ENCODE results near the gene XIRP1. TPM values are rescaled to one million over a fixed set of nuclear protein-coding genes. Genes with fewer than 3 reads are reported as not detected.

XIRP1 gene
- total RNA-seq, 1 experiment from 2014 or later = not detected

DNA sequence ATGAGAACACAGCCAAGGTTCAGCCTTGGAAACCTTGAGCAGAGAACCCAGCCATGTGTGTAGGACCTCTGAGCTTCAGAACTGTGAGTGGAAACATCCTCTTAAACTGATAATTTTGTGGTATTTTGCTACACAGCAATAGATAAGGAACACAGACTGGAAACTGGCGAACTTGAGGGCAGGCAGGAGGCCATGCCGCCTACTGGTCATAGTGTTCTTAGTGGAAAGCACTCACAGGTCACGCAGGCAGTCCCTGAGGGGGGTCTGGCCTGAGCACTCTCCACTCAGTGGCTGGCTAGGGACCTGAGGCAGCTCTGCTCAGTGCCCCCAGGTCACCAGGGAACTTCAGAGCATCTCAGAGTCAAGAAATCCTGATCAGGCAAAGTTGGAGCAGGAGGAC is 9.7 kb upstream of the XIRP1 start:
- Histone ChIP-seq H3K9me3 (ENCODE audit: control insufficient read depth, insufficient read depth, low read depth, low read length) (no peaks in the 10 kb centered on the region), H3K27ac (ENCODE audit: low read length) (no peak overlapping the region), H3K4me3 (ENCODE audit: low read depth in 2 of 2, low read length in 2 of 2) (no peak overlapping the region), H3K36me3 (ENCODE audit: control insufficient read depth, insufficient read depth, low read length) (no peaks in the 10 kb centered on the region), H3K4me1 (ENCODE audit: control insufficient read depth, insufficient read depth, low read length) (no peaks in the 10 kb centered on the region), H3K27me3 (ENCODE audit: control insufficient read depth, insufficient read depth, low read length) (no peaks in the 10 kb centered on the region; the same call in 1 of the 2 replicates)
- DNase-seq (ENCODE audit: low read depth, low spot score) (no peak), ATAC-seq (no peak)
- in situ Hi-C loops (cut with HindIII; ENCODE audit: low pct_unique_long_range_greater_than_20kb, low sequenced_read_pairs) (no loop called here), intact Hi-C loops (cut with micrococcal nuclease; ENCODE audit: unreplicated experiment) (no loop called here)
- BruUV-seq (replicated peaks) = no TSS peak
- CTCF ChIA-PET = no interaction called here
- POLR2A ChIA-PET = no interaction called here
- TF ChIP-seq TCF7L2 (IDR thresholded peaks at IDR 0.05; ENCODE audit: low read depth, low read length) = no peak
- TF ChIP-seq, protein P1, sequence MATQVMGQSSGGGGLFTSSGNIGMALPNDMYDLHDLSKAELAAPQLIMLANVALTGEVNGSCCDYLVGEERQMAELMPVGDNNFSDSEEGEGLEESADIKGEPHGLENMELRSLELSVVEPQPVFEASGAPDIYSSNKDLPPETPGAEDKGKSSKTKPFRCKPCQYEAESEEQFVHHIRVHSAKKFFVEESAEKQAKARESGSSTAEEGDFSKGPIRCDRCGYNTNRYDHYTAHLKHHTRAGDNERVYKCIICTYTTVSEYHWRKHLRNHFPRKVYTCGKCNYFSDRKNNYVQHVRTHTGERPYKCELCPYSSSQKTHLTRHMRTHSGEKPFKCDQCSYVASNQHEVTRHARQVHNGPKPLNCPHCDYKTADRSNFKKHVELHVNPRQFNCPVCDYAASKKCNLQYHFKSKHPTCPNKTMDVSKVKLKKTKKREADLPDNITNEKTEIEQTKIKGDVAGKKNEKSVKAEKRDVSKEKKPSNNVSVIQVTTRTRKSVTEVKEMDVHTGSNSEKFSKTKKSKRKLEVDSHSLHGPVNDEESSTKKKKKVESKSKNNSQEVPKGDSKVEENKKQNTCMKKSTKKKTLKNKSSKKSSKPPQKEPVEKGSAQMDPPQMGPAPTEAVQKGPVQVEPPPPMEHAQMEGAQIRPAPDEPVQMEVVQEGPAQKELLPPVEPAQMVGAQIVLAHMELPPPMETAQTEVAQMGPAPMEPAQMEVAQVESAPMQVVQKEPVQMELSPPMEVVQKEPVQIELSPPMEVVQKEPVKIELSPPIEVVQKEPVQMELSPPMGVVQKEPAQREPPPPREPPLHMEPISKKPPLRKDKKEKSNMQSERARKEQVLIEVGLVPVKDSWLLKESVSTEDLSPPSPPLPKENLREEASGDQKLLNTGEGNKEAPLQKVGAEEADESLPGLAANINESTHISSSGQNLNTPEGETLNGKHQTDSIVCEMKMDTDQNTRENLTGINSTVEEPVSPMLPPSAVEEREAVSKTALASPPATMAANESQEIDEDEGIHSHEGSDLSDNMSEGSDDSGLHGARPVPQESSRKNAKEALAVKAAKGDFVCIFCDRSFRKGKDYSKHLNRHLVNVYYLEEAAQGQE (IDR thresholded peaks at IDR 0.05; ENCODE audit: insufficient read depth in 1 of 2, low read depth in 2 of 2, low read length in 1 of 2) = no peak
- TF ChIP-seq SIN3A (IDR thresholded peaks at IDR 0.05; ENCODE audit: borderline replicate concordance, insufficient read depth, low read depth, low read length) = no peak
- no peak for TF ChIP-seq POLR2AphosphoS5 (IDR thresholded peaks at IDR 0.05; ENCODE audit: low read depth, low read length)
- TF ChIP-seq, protein P2, sequence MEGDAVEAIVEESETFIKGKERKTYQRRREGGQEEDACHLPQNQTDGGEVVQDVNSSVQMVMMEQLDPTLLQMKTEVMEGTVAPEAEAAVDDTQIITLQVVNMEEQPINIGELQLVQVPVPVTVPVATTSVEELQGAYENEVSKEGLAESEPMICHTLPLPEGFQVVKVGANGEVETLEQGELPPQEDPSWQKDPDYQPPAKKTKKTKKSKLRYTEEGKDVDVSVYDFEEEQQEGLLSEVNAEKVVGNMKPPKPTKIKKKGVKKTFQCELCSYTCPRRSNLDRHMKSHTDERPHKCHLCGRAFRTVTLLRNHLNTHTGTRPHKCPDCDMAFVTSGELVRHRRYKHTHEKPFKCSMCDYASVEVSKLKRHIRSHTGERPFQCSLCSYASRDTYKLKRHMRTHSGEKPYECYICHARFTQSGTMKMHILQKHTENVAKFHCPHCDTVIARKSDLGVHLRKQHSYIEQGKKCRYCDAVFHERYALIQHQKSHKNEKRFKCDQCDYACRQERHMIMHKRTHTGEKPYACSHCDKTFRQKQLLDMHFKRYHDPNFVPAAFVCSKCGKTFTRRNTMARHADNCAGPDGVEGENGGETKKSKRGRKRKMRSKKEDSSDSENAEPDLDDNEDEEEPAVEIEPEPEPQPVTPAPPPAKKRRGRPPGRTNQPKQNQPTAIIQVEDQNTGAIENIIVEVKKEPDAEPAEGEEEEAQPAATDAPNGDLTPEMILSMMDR (IDR thresholded peaks at IDR 0.05) = no peak

DNA sequence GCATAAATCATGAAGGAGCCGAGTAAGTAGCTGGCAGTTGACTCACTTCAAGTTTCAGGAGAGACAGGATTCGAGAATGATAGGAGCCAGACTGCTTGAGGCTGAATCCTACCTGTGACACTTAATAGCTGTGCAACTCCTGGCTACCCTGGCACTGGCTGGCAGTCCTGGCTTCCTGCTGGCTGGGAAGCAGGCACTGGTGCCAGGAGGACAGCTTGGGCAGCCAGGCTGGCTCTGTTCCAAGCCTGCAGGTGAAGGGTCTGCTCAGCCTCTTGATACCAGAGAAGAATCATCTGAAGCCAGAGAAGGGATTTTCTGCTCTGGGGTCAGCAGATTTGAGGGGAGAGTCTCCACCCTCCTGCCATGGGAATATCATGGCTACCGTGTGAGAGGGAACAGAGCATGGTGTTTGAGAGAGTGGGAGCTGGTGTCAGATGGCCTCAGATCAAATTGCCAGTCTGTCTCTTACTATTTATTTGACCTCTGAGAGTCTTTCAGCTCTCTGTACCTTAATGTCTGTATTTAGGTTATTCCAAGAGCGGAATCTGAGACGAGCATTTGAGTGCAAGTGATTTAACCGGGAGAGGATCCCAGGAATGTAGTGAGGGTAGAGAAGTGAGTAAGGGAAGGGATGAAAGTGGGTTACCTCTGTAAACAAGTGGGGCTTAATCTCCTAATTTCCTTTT is 4.4 kb upstream of the XIRP1 start:
- no peaks in the 10 kb centered on the region for H3K9me3 ChIP-seq (ENCODE audit: control insufficient read depth, insufficient read depth, low read depth, low read length)
- H3K4me3 ChIP-seq (ENCODE audit: low read depth in 2 of 2, low read length in 2 of 2) = no peak overlapping the region
- no peaks in the 10 kb centered on the region for H3K4me1 ChIP-seq (ENCODE audit: control insufficient read depth, insufficient read depth, low read length)
- BruUV-seq (replicated peaks) = no TSS peak
- ChIA-PET POLR2A (no interaction called here), CTCF (interaction anchor here (0.7 kb wide), 1 partner anchor 22 kb away, joined by 3 read pairs; no protein-coding TSS in a partner anchor)
- intact Hi-C loops (cut with micrococcal nuclease; ENCODE audit: unreplicated experiment) = loop anchor here (10.0 kb wide), 1 partner anchor 178 kb away; no protein-coding TSS in a partner anchor
- H3K27me3 ChIP-seq (ENCODE audit: control insufficient read depth, insufficient read depth, low read length) = no peaks in the 10 kb centered on the region
- TF ChIP-seq POLR2AphosphoS5 (IDR thresholded peaks at IDR 0.05; ENCODE audit: low read depth, low read length) (no peak), SIN3A (IDR thresholded peaks at IDR 0.05; ENCODE audit: borderline replicate concordance, insufficient read depth, low read depth, low read length) (no peak), TCF7L2 (IDR thresholded peaks at IDR 0.05; ENCODE audit: low read depth, low read length) (no peak)
- TF ChIP-seq, protein P1 (IDR thresholded peaks at IDR 0.05; ENCODE audit: insufficient read depth in 1 of 2, low read depth in 2 of 2, low read length in 1 of 2) = no peak
- TF ChIP-seq, protein P2 (IDR thresholded peaks at IDR 0.05) = no peak
- H3K27ac ChIP-seq (ENCODE audit: low read length) = no peak overlapping the region
- in situ Hi-C loops (cut with HindIII; ENCODE audit: low pct_unique_long_range_greater_than_20kb, low sequenced_read_pairs) = no loop called here
- no peak for DNase-seq (ENCODE audit: low read depth, low spot score)
- no peaks in the 10 kb centered on the region for H3K36me3 ChIP-seq (ENCODE audit: control insufficient read depth, insufficient read depth, low read length)
- no peak; the same call in 1 of the 2 replicates for ATAC-seq

Measured in Panc1 (cell line).